GM12801 (cell line): ENCODE measurements around the gene CORO1C.

ENCODE experiments used
- CTCF ChIP-seq: IDR thresholded peaks from one replicate; pipeline ENCODE4 v1.5.1; 2011; ENCODE audit warnings: control low read depth; ENCODE audit not compliant: insufficient read length; ENCODE audit errors: extremely low read depth

Gene CORO1C

GRCh38 chr12:108610856-108611605 lies 120.3 kb downstream of the CORO1C start:
- TF ChIP-seq CTCF = no peak

- TF ChIP-seq CTCF = no peak
These were observed 120.9 kb downstream of the CORO1C start for GRCh38 chr12:108610336-108610815.

GRCh38 chr12:108609537-108610335 lies 121.6 kb downstream of the CORO1C start:
- no peak for TF ChIP-seq CTCF

- TF ChIP-seq CTCF = no peak
These were observed 122.7 kb downstream of the CORO1C start for GRCh38 chr12:108608616-108609015.

- TF ChIP-seq CTCF = no peak
These were observed 123.2 kb downstream of the CORO1C start for GRCh38 chr12:108607981-108608600.

GRCh38 chr12:108606492-108606891 lies 124.8 kb downstream of the CORO1C start:
- no peak for TF ChIP-seq CTCF
